ENCODE data around the gene GTF2IRD1.
"Not testable (repeated sequence)": the region's sequence is repeated elsewhere in the genome, so short reads cannot be mapped to it uniquely, and the experiment has no call there.

GTF2IRD1 gene

GRCh38 chr7:74430961-74431466 is 22.7 kb upstream of the GTF2IRD1 start:
- no peak for DNase-seq (ENCODE audit: low read depth in 2 of 2)

GRCh38 chr7:74437291-74437571 is 16.5 kb upstream of the GTF2IRD1 start:
- DNase-seq (ENCODE audit: low read depth in 2 of 2): not testable (repeated sequence)

GRCh38 chr7:74438327-74438726 is 15.4 kb upstream of the GTF2IRD1 start:
- DNase-seq (ENCODE audit: low read depth in 2 of 2): no peak

- no peak for DNase-seq (ENCODE audit: low read depth in 2 of 2)
Observed at GRCh38 chr7:74439541-74439940, 14.2 kb upstream of the GTF2IRD1 start.

GRCh38 chr7:74440143-74440542 is 13.6 kb upstream of the GTF2IRD1 start:
- not testable (repeated sequence) for DNase-seq (ENCODE audit: low read depth in 2 of 2)

- DNase-seq (ENCODE audit: low read depth in 2 of 2): no peak
Observed at GRCh38 chr7:74441801-74442200, 11.9 kb upstream of the GTF2IRD1 start.

- DNase-seq (ENCODE audit: low read depth in 2 of 2): no peak
Observed at GRCh38 chr7:74443543-74444247, 10.0 kb upstream of the GTF2IRD1 start.

GRCh38 chr7:74449144-74449543 is 4.6 kb upstream of the GTF2IRD1 start:
- no peak for DNase-seq (ENCODE audit: low read depth in 2 of 2)

GRCh38 chr7:74449809-74450397 is 3.8 kb upstream of the GTF2IRD1 start:
- peak; percentile 32 to 71 for DNase-seq (ENCODE audit: low read depth in 2 of 2)

GRCh38 chr7:74452748-74453321 is 871 bp upstream of the GTF2IRD1 start:
- DNase-seq (ENCODE audit: low read depth in 2 of 2): peak in 1 of 2 donors; percentile 17

- DNase-seq (ENCODE audit: low read depth in 2 of 2): peak in 1 of 2 donors; percentile 2
Observed at GRCh38 chr7:74454021-74454924, 567 bp downstream of the GTF2IRD1 start.

GRCh38 chr7:74454925-74455288 is 1.2 kb downstream of the GTF2IRD1 start:
- DNase-seq (ENCODE audit: low read depth in 2 of 2): no peak

GRCh38 chr7:74455291-74455804 is 1.6 kb downstream of the GTF2IRD1 start:
- no peak for DNase-seq (ENCODE audit: low read depth in 2 of 2)

- no peak for DNase-seq (ENCODE audit: low read depth in 2 of 2)
Observed at GRCh38 chr7:74455928-74456327, 2.2 kb downstream of the GTF2IRD1 start.

- DNase-seq (ENCODE audit: low read depth in 2 of 2): no peak
Observed at GRCh38 chr7:74457007-74457406, 3.3 kb downstream of the GTF2IRD1 start.

- no peak for DNase-seq (ENCODE audit: low read depth in 2 of 2)
Observed at GRCh38 chr7:74461970-74462706, 8.4 kb downstream of the GTF2IRD1 start.

GRCh38 chr7:74462707-74463100 is 9.0 kb downstream of the GTF2IRD1 start:
- no peak for DNase-seq (ENCODE audit: low read depth in 2 of 2)

- DNase-seq (ENCODE audit: low read depth in 2 of 2): no peak
Observed at GRCh38 chr7:74464931-74465886, 11.5 kb downstream of the GTF2IRD1 start.

GRCh38 chr7:74466196-74466813 is 12.6 kb downstream of the GTF2IRD1 start:
- no peak for DNase-seq (ENCODE audit: low read depth in 2 of 2)

GRCh38 chr7:74467876-74468275 is 14.2 kb downstream of the GTF2IRD1 start:
- DNase-seq (ENCODE audit: low read depth in 2 of 2): no peak
